ENCODE measurements around the gene EFS. TPM values are rescaled to one million over a fixed set of nuclear protein-coding genes. Genes with fewer than 3 reads are reported as not detected.

EFS gene
- total RNA-seq, 2 experiments from 2014 or later: not detected

DNA sequence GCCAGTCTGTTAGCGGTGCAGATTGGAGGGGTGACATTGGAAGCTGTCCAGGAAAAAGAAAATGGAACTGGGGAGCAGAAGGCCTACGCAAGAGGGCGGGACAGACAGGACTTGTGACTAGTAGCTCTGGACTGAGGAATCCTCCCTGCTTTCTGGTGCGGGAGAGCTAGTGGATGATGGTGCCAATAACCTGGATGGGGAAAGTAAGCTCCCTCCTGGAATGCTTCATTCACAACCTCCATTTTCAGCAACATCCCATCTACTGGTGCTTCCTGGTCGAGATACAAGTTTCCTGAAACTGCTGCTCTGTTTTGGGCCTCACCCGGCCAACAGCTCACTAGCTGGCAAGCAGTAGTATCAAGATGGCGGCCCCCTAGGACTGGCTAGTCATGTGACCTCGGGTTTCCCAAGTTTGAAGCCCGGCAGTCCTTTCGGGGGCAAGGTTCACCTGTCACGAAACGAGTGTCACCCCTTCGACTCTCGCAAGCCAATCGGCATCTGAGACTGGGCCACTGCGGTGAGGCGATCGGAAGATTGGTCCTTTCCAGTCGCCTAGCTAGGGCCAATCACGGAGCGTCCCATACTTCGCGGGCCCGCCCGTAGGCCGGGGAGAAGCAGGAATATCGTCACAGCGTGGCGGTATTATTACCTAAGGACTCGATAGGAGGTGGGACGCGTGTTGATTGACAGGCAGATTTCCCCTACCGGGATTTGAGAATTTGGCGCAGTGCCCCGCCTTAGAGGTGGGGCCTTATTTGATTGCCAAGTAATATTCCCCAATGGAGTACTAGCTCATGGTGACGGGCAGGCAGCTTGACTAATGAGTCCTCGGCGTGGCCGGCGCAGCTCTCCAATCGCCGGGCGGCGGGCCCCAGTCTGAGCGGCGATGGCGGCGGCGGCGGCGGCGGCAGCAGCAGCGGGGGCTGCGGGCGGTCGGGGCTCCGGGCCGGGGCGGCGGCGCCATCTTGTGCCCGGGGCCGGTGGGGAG, 44.1 kb downstream of the EFS start, which contains the start of gene PABPN1:
Gene PABPN1 (plus strand): TSS at position 874 of the 988 bp plus-strand sequence. CDS start 13 bp downstream, at position 887.
- ChIA-PET CTCF (interaction anchor here (0.5 to 7.1 kb wide), 8 partner anchors 8 to 200 kb away, joined by 3 to 47 read pairs (median 5); partner anchors contain the start of genes HOMEZ and PPP1R3E), POLR2A (interaction anchor here (0.6 to 2.9 kb wide), 11 partner anchors 10 to 240 kb away, joined by 3 to 73 read pairs (median 7); partner anchors contain the start of genes ACIN1, BCL2L2, C14orf119 and HOMEZ)

DNA sequence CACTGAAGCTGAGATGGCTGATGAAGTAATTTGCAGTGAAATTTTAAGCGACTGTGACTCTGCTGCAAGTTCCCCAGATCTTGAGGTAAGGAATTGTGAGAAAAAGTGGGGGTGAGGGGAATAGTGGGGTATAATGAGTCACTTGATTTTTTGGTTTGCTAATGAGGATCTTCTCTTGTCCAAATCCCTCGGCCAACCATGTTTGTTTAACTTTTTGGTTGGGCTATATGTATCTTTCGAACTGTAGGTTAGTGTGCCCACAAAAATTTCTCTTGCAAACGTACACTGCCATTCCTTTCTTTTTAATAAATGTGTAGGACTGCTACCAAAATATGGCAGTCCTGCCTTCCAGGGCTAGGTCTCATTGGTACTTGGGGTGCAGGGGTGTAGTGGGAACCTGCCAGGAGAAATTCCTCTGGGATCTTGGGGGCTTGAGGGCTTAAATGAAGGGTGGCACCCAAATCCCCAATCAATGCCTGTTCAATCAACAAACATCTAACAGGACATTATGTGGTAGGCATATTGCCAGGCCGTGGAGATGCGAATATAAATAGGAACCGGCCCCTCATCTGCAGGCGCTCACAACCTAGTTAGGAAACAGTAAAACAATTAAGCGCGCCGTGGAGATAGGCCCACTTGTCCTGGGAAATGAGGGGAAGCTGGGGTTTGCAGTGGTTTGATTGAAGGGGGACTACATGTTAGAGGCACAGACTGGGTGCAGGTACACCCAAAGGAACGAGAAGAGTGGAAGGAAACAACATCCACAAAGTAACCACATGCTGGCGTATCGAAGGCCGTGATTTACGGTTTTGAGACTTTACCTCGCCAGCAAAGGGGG, 45.0 kb downstream of the EFS start:
- ChIA-PET POLR2A (interaction anchor here (0.6 to 2.9 kb wide), 4 partner anchors 12 to 29 kb away, joined by 3 to 73 read pairs (median 6); partner anchors contain the start of genes BCL2L2 and PPP1R3E), CTCF (interaction anchor here (0.6 to 7.1 kb wide), 9 partner anchors 9 to 258 kb away, joined by 3 to 47 read pairs (median 3); partner anchors contain the start of genes HOMEZ and PPP1R3E)

DNA sequence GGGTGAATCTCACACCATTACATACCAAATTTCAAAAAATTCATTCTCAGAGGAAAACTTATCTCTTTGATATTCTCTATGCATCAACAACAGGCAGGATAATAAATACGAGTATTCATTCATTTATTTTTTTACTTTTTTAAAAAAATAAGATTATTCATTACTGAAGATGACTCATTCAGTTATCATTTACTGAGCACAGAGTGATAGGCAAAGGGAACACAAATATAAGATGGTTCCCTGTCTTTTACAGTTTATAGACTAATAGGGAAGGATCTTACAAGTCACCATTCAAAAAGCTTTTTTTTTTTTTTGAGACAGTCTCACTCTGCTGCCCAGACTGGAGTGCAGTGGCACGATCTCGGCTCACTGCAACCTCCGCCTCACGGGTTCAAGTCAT, 48.7 kb downstream of the EFS start:
- POLR2A ChIA-PET: no interaction called here
- CTCF ChIA-PET: no interaction called here

GRCh38 chr14:23310546-23310945, 54.4 kb downstream of the EFS start:
- CTCF ChIA-PET: interaction anchor here (1.4 kb wide), 1 partner anchor 8 kb away, joined by 3 read pairs; the partner anchor contains the start of gene PPP1R3E
- POLR2A ChIA-PET: interaction anchor here (1.4 kb wide), 1 partner anchor 11 kb away, joined by 4 read pairs; the partner anchor contains the start of gene PABPN1

- CTCF ChIA-PET: interaction anchor here (1.0 to 1.3 kb wide), 3 partner anchors 9 to 13 kb away, joined by 3 to 5 read pairs (median 3); no protein-coding TSS in a partner anchor
- POLR2A ChIA-PET: no interaction called here
These were observed 56.1 kb downstream of the EFS start for GRCh38 chr14:23308721-23309445.

DNA sequence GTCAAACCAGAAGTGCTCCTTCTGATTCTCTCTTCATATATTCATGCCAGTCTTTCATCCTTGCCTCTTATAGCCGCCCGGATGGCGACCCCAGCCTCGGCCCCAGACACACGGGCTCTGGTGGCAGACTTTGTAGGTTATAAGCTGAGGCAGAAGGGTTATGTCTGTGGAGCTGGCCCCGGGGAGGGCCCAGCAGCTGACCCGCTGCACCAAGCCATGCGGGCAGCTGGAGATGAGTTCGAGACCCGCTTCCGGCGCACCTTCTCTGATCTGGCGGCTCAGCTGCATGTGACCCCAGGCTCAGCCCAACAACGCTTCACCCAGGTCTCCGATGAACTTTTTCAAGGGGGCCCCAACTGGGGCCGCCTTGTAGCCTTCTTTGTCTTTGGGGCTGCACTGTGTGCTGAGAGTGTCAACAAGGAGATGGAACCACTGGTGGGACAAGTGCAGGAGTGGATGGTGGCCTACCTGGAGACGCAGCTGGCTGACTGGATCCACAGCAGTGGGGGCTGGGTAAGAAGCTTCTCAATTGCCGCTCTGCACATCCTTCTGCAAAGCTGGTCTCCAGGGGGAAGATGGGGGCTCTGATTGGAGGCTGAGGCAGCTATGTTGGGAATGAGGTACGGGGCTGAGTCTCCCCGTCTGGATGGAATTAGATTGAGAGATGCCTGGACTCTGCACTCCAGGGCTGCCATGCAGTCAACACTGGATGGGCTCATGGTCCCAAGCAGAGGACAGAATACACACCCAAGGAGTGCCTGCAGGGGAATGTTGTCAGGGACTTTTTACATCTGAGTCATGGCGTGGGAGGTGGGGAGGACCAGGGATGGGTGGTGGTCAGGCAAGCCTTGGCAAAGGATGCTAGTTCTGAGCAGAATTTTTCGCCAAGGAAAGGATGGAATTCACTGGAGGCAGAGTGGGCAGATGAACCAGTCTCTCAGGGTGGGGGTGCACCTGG, 57.0 kb downstream of the EFS start:
- CTCF ChIA-PET: interaction anchor here (1.0 to 1.3 kb wide), 3 partner anchors 10 to 14 kb away, joined by 3 to 5 read pairs (median 3); no protein-coding TSS in a partner anchor
- POLR2A ChIA-PET: interaction anchor here (0.7 kb wide), 1 partner anchor 12 kb away, joined by 3 read pairs; no protein-coding TSS in a partner anchor

DNA sequence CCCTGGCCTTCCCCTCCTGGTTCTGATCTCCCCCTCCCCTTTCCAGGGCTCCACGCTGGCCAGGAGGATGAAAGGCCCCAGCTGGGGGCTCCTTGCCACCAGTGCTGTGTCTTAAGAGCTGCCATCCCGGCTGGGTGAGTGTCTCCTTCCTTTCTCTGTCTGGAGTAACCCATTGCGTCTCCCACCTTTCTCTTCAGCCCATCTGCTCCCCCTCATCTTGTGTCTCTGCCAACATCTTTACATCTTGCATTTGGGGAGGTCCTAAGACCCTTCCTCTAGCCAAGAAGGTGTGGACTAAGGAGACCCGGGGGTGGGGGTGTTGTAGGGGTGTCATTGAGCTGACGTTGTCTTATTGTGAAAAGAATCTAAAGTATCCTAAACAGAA, 57.8 kb downstream of the EFS start:
- POLR2A ChIA-PET: no interaction called here
- CTCF ChIA-PET: no interaction called here

DNA sequence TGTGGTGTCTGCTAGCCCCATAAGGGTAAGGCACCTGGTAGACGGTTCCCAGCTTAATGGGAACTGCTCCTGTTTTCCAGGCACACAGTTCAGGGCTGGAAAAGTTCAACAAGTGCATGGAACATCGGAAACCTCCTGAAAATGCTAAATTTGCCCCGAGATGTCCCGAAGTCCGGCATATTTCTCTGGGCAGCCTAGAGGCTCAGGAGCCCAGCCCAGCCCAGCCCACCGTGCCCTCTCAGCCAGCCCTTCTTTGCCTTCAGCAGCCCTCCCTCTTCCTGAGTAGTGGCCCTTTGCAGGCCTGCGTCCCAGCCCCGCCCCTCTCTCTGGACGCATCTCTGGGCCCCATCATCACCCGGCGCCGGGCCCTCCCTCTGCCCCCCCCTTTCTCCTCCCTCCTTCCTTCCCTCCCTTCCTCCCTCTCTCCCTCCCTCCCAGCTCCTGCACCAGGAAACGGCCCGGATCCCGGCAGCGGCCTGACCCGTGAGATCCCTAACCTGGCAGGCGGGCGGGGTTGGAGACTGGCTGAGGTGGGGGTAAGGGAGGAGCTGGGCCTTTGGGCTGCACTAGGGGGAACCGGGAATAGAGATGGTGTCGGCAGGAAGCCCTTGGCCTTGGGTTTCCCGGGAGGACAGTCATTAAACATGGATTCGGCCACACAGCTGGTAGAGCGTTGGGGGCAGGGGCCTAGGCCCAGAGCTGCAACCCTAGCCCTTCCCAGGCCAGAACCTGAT, 58.4 kb downstream of the EFS start, which contains the start of gene BCL2L2:
Gene BCL2L2 (plus strand): TSS at position 422 of the 734 bp plus-strand sequence. CDS start 935 bp downstream, outside the sequence.
- ChIA-PET POLR2A (interaction anchor here (1.3 kb wide), 1 partner anchor 14 kb away, joined by 5 read pairs; the partner anchor contains the start of gene PABPN1), CTCF (no interaction called here)

Other genes starting within 250 kb of the EFS start
- under 1 TPM; 0.19 to 0.21 TPM for gene CEBPE, start 245.9 kb downstream of the EFS start, total RNA-seq
- gene SLC7A8, start 181.5 kb downstream of the EFS start, total RNA-seq: under 1 TPM; 0.40 to 0.86 TPM
- gene RNF212B, start 127.2 kb downstream of the EFS start, total RNA-seq: not detected
- gene HOMEZ, start 79.0 kb downstream of the EFS start, total RNA-seq: 10 to 100 TPM; 13.7 to 15.6 TPM
- 10 to 100 TPM; 16.2 to 18.8 TPM for gene PPP1R3E, start 62.3 kb downstream of the EFS start, total RNA-seq
- under 1 TPM; 0.69 to 0.99 TPM for gene BCL2L2, start 58.3 kb downstream of the EFS start, total RNA-seq
- 100 to 1,000 TPM; 294 to 299 TPM for gene PABPN1, start 43.7 kb downstream of the EFS start, total RNA-seq
- 1 to 10 TPM; 2.0 to 2.1 TPM for gene SLC22A17, start 12.3 kb downstream of the EFS start, total RNA-seq
- not detected for gene IL25, start 7.6 kb upstream of the EFS start, total RNA-seq
- not detected for gene CMTM5, start 11.9 kb upstream of the EFS start, total RNA-seq
- not detected for gene MYH6, start 43.1 kb upstream of the EFS start, total RNA-seq
- not detected for gene MYH7, start 70.5 kb upstream of the EFS start, total RNA-seq
- gene NGDN, start 104.5 kb upstream of the EFS start, total RNA-seq: 10 to 100 TPM; 71.0 to 74.1 TPM
- gene ZFHX2, start 186.6 kb upstream of the EFS start, total RNA-seq: 1 to 10 TPM in 1 of 2 experiments, under 1 TPM in 1; 0.97 to 1.3 TPM
- 10 to 100 TPM; 11.3 to 13.1 TPM for gene THTPA, start 191.1 kb upstream of the EFS start, total RNA-seq
- 100 to 1,000 TPM; 135 to 136 TPM for gene AP1G2, start 202.6 kb upstream of the EFS start, total RNA-seq
- under 1 TPM; 0.52 to 0.65 TPM for gene JPH4, start 213.6 kb upstream of the EFS start, total RNA-seq